Liver (tissue), 3 donors: Measurements from ENCODE around the gene AMHR2.

Experiments used
- EGR1 ChIP-seq, 2 donors: IDR thresholded peaks; 2 replicates each; pipeline ENCODE4 v1.6.1; 2016 to 2018; ENCODE audit warnings: antibody characterized with exemption in 2 of 2, low read depth in 2 of 2
- FOXA1 ChIP-seq: IDR thresholded peaks from 2 replicates; pipeline ENCODE4 v1.6.1; 2016; ENCODE audit warnings: antibody characterized with exemption
- JUND ChIP-seq, 2 donors: IDR thresholded peaks; 2 replicates each; pipeline ENCODE4 v1.6.1; 2016; ENCODE audit warnings: antibody characterized with exemption in 2 of 2
- RAD21 ChIP-seq, 2 donors: IDR thresholded peaks; 2 replicates each; pipeline ENCODE4 v1.6.1; 2016; ENCODE audit warnings: antibody characterized with exemption in 2 of 2, mild to moderate bottlenecking in 2 of 2
- RXRA ChIP-seq, 2 donors: IDR thresholded peaks; 2 replicates each; pipeline ENCODE4 v1.6.1; 2017 to 2018; ENCODE audit warnings: antibody characterized with exemption in 2 of 2, mild to moderate bottlenecking in 1 of 2
- TAF1 ChIP-seq: conservative IDR thresholded peaks from 2 replicates; pipeline ENCODE4 v1.6.1; 2016; ENCODE audit warnings: antibody characterized with exemption, mild to moderate bottlenecking
- TF ChIP-seq, protein P1 (sequence below): fragments of 150-350 bp; IDR thresholded peaks from 2 replicates; pipeline ENCODE4 v1.5.1; 2017; ENCODE audit warnings: improper control_type of control experiment, low read depth, low read length; ENCODE audit not compliant: missing input control
- TF ChIP-seq, protein P2 (sequence below): IDR thresholded peaks from 2 replicates; pipeline ENCODE4 v1.6.1; 2016; ENCODE audit warnings: antibody characterized with exemption
- TF ChIP-seq, protein P3 (sequence below): IDR thresholded peaks from 2 replicates; pipeline ENCODE4 v1.6.1; 2016; ENCODE audit warnings: antibody characterized with exemption
- donor health status: healthy.
- donor health status: healthy.

DNA sequence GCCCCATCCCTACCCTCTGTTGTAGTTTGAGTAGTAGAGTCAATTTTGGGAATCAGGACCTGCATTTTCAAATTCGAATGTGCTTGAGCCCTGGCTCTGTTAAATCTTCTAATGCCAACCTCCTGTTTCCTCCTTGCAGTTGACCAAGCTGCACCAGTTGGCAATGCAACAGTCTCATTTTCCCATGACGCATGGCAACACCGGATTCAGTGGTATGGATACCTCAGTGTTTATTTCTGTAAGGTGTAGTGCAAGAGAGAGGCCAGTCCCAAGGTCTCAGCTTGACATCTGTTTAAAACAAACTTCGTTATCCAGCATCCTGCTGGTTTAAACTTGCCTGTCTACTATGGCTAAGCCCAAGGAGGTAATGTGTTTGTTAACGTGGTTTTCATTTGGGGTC, 43.4 kb downstream of the AMHR2 start:
- TF ChIP-seq, protein P1, sequence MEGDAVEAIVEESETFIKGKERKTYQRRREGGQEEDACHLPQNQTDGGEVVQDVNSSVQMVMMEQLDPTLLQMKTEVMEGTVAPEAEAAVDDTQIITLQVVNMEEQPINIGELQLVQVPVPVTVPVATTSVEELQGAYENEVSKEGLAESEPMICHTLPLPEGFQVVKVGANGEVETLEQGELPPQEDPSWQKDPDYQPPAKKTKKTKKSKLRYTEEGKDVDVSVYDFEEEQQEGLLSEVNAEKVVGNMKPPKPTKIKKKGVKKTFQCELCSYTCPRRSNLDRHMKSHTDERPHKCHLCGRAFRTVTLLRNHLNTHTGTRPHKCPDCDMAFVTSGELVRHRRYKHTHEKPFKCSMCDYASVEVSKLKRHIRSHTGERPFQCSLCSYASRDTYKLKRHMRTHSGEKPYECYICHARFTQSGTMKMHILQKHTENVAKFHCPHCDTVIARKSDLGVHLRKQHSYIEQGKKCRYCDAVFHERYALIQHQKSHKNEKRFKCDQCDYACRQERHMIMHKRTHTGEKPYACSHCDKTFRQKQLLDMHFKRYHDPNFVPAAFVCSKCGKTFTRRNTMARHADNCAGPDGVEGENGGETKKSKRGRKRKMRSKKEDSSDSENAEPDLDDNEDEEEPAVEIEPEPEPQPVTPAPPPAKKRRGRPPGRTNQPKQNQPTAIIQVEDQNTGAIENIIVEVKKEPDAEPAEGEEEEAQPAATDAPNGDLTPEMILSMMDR: no peak
- TF ChIP-seq, protein P2, sequence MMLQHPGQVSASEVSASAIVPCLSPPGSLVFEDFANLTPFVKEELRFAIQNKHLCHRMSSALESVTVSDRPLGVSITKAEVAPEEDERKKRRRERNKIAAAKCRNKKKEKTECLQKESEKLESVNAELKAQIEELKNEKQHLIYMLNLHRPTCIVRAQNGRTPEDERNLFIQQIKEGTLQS: no peak
- TF ChIP-seq FOXA1 (no peak), TAF1 (no peak), RAD21 (IDR thresholded peaks at IDR 0.05) (no peak), EGR1 (IDR thresholded peaks at IDR 0.05; ENCODE audit: low read depth in 2 of 2) (no peak), JUND (IDR thresholded peaks at IDR 0.05) (no peak), RXRA (IDR thresholded peaks at IDR 0.05) (no peak)
- TF ChIP-seq, protein P3, sequence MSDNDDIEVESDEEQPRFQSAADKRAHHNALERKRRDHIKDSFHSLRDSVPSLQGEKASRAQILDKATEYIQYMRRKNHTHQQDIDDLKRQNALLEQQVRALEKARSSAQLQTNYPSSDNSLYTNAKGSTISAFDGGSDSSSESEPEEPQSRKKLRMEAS: no peak
